Measurements from ENCODE around the gene KIF14.

DNA sequence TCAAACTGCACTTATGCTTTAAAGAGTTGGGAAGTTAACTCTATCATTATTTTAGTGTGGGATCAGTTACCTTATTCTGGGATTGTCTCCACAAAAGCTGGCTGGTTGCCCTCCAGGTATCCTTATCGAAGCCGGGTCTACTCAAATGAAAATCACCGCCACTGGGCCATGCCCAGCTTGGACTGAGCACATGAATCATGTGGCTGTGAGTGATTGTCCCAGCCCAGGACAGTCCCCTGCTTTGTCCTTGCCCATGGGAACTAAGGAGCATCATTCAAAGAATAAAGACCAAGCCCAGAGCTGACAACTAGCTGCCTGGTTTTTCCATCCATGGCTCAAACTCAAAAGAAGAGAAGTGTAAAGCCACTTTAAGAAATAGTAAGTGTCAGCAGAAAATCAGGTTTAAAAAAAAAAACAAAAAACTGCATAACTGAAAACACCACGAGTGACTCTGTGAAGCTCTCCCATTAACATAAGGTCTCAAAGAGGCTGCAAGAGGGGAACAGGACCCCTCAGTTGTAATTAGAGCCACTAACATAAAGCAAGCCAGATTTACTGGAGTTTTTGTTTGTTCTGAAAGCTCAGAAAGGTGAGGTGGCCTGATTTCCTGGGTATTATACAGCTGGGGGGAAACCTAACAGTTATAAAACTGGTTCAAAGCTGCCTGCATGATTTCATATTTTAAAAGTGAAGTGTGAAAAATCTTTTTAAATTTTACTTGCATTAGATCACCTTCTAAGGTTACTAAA lies 91.5 kb downstream of the KIF14 start:
- TF ChIP-seq, protein P1, sequence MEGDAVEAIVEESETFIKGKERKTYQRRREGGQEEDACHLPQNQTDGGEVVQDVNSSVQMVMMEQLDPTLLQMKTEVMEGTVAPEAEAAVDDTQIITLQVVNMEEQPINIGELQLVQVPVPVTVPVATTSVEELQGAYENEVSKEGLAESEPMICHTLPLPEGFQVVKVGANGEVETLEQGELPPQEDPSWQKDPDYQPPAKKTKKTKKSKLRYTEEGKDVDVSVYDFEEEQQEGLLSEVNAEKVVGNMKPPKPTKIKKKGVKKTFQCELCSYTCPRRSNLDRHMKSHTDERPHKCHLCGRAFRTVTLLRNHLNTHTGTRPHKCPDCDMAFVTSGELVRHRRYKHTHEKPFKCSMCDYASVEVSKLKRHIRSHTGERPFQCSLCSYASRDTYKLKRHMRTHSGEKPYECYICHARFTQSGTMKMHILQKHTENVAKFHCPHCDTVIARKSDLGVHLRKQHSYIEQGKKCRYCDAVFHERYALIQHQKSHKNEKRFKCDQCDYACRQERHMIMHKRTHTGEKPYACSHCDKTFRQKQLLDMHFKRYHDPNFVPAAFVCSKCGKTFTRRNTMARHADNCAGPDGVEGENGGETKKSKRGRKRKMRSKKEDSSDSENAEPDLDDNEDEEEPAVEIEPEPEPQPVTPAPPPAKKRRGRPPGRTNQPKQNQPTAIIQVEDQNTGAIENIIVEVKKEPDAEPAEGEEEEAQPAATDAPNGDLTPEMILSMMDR (IDR thresholded peaks at IDR 0.05), result no peak
- TF ChIP-seq, protein P2, sequence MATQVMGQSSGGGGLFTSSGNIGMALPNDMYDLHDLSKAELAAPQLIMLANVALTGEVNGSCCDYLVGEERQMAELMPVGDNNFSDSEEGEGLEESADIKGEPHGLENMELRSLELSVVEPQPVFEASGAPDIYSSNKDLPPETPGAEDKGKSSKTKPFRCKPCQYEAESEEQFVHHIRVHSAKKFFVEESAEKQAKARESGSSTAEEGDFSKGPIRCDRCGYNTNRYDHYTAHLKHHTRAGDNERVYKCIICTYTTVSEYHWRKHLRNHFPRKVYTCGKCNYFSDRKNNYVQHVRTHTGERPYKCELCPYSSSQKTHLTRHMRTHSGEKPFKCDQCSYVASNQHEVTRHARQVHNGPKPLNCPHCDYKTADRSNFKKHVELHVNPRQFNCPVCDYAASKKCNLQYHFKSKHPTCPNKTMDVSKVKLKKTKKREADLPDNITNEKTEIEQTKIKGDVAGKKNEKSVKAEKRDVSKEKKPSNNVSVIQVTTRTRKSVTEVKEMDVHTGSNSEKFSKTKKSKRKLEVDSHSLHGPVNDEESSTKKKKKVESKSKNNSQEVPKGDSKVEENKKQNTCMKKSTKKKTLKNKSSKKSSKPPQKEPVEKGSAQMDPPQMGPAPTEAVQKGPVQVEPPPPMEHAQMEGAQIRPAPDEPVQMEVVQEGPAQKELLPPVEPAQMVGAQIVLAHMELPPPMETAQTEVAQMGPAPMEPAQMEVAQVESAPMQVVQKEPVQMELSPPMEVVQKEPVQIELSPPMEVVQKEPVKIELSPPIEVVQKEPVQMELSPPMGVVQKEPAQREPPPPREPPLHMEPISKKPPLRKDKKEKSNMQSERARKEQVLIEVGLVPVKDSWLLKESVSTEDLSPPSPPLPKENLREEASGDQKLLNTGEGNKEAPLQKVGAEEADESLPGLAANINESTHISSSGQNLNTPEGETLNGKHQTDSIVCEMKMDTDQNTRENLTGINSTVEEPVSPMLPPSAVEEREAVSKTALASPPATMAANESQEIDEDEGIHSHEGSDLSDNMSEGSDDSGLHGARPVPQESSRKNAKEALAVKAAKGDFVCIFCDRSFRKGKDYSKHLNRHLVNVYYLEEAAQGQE (IDR thresholded peaks at IDR 0.05; ENCODE audit: insufficient read depth in 1 of 2, low read depth in 2 of 2, low read length in 1 of 2), result no peak
- TF ChIP-seq POLR2AphosphoS5 (IDR thresholded peaks at IDR 0.05; ENCODE audit: low read depth, low read length) (no peak), SIN3A (IDR thresholded peaks at IDR 0.05; ENCODE audit: borderline replicate concordance, insufficient read depth, low read depth, low read length) (no peak)

Measured in Panc1 (cell line).